Fibroblast of upper back skin (primary cell): ENCODE measurements around the gene PDE7B.

ENCODE experiments used
- DNase-seq: peaks from one replicate; pipeline ENCODE4 v3.0.0-alpha.2; 2013

The PDE7B gene

GRCh38 chr6:135993361-135993760 lies 141.9 kb downstream of the PDE7B start:
- DNase-seq, result no peak

- peak; percentile 81 for DNase-seq
Measured at GRCh38 chr6:135994857-135995544, 143.5 kb downstream of the PDE7B start.

GRCh38 chr6:135995545-135995898 lies 144.0 kb downstream of the PDE7B start:
- DNase-seq, result no peak

- no peak for DNase-seq
Measured at GRCh38 chr6:135996668-135997067, 145.2 kb downstream of the PDE7B start.

GRCh38 chr6:135999393-135999792 lies 147.9 kb downstream of the PDE7B start:
- DNase-seq, result no peak

DNA sequence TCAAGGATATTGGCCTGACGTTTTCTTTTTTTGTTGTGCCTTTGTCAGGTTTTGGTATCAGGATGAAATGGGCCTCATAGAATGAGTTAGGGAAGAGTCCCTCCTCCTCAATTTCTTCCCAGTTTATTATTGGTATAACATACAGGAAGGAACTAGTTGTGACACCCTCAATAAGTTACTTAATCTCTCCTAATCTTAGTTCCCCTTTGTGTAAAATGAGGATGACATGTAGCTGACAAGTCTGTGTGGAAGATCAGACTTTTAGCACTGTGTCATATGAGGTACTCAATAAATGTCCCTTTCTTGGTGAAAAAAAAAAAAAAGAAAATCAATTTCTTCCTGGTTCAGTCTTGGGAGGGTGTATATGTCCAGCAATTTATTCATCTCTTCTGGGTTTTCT lies 155.8 kb downstream of the PDE7B start:
- no peak for DNase-seq

GRCh38 chr6:136011475-136011874 lies 160.0 kb downstream of the PDE7B start:
- peak; percentile 76 for DNase-seq

- DNase-seq, result peak; percentile 95
Measured at GRCh38 chr6:136012198-136012887, 160.8 kb downstream of the PDE7B start.

DNA sequence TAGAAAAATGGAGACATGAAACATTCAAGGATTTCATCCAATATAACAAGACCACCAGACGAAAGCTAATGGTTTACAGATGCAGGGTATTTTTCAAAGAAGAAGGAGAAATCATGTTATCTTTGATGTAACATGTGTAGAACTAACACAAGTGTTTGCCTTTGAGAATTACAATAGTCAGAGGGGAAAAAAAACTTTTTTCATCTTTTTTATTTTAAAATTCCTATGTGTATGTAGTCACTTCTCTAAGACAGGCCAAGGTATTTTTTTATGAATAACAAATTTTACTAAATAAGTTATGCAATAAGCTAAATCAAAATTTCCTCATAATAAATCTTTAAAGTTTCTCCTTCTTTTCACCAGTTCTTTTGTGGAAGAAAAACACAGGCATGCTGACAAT lies 161.4 kb downstream of the PDE7B start:
- DNase-seq, result peak; percentile 63

DNA sequence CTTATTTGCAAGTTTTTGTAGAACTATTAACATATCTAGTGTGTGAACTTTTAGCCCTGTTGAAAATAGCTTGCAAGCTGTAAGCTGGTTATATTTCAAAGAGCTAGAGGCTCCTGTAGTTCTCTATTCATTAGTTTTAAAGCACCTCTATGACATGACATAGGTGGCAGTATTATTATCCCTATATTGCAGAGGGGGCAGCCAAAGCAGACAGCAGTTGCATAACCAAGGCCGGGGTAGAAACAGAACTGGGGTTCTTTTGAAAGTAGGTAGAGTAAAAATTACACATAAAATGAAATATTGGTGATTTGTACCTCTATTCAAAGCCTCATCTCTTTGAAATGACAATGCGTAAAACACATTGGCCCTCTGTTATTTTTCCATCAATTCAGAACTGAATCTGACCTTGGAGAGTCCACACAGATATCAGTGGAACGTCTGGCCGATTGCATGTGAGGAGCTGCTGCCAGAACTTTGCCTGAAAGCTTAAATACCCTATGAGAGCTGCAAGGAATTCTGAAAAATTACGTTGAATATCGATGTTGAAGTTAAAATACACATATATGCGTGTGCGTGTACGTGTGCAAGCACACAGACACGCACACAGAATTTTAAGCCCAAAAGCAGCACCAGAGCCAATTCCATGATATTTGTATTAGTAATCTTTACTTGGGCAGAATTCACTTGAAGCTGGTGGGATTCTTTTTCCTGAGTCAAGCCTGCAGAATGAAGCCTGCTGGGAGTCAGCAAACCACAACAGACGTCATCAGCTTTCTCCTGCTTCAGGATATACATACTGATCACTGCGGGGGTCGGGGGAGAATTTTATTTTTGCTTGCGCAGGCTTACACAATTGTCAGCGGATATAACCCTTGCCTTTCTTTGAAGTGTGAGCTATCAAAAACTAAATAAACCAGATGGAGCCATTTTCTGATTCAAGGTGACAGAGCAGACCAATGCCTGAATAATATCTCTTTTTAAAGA lies 163.2 kb downstream of the PDE7B start:
- peak; percentile 100 for DNase-seq

DNA sequence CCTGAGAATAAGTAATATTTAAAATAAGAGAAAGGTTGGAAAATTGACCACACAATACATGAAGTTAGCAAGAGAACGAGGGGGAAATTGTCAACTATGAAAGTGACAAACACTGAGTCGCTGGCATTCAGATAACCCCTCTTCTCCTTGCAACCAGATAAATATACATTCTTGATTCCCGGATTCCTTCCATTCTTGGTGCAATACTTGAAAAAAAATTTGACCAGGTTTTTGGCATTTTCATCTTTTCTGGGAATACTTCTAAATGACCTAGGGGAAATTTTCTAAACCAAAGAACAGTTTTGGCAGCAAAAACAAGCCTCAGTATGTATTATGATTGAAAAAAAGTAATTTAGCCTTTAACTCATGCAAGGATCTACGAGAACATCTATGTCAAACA lies 164.0 kb downstream of the PDE7B start:
- peak; percentile 87 for DNase-seq

DNA sequence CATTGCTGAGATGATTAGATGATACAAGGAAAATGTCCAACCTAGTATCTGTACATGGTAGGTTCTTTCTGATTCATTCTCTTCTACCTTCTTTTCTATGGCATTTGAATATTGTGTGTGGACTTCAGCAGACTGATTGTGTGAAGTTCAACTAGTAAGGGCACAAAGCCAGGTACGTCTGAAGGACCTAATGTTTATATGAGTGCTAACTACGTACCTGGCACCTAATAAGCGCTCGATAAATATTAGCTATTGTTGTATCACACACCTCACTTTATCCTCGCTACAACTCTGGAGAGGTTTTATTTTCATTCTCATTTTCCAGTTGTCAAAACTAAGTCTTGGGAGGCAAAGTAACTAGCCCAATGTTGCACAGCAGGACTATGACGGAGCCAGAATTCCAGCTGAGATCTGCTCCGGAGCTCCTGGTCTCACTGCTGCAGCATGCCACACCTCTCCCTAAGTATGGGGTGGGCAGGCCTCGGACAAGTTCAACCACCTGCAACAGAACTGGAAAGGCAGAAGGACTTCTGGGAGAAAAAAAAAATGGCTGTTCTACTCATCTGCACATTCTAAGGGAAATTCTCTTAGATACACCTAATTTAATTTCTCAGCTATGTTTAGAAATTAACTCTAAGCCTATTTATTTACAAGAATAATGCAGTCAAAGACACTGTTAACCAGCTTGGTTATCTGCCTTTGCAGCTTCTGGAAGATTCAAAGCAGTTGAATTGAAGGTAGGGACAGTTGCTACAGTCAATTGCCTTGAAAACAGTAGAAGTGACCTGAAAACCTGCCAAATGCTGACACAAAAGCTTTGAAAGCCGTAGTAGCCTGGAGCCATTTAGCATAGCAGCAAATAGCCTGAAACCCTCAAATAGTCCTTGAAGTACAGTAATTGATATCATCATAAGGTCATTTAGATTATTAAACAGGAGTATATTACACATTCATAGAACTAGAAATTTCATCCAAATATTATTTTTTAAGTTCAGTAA lies 165.0 kb downstream of the PDE7B start:
- DNase-seq, result no peak

DNA sequence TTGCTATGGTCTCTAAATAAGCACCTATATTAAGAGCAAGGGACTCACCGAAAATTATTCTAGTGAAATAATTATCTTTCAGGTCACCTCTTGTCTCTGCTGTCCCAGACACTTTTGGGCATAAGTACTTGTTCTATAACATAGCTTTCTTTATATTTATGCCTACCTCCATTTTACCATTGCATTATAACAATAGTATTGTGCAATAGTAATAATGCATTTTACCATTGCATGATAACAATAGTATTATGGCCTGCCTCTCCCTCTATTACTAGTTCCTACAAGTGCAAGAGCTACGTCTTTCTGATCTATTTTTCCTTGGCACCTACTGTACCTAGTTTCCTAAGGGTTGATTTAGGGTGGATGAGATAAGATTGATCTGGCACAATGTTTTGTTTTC lies 169.2 kb downstream of the PDE7B start:
- no peak for DNase-seq

DNA sequence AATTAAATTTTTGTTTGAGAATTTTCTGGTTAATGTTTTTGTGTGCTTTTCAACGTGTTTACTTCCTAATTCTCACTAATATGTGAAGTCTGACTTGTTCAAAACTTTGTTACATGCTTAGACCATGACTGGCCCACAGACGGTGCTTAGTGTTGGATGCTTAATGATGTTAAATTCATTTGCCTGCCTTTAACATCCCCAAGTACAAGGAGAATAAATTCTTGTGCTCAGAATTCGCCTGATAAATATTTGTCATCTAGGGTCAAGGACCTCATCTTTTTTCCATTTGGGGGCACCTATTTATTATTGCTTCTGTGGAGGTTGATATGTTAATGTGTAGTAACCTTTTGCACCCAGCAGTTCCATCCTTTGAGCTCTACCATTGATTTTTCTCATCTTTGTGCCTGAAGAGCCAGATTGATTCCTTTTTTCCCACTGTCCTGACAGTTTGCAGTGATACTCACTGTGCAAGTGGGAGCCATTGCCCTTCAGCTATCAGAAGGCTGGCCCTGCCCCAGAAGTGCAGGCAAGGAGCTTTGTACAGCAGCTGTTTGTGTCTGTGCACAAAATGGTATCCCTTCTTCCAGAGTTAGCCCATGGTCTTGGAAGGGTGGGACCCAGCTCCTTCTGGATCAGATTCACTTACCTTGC lies 170.8 kb downstream of the PDE7B start:
- DNase-seq, result no peak

- no peak for DNase-seq
Measured at GRCh38 chr6:136024711-136025110, 173.2 kb downstream of the PDE7B start.

DNA sequence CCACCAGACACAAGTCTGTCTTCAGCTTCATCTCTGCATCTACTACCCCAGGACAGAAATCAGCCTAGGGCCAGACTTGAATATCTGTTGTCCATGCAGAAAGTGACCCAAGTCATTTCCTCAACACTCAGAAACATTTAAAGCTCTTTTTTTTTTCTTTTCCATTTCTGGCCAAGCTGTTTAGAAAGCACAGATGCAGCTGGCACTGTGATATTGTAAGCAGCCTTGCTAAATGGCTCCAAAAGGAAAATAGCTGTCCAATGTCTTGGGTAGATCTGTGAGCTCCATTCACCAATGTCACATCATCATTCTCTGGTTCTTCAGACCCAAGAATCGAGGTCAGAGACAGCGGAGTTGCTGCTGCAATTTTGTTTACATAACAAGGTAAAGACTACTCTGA lies 174.2 kb downstream of the PDE7B start:
- DNase-seq, result no peak

DNA sequence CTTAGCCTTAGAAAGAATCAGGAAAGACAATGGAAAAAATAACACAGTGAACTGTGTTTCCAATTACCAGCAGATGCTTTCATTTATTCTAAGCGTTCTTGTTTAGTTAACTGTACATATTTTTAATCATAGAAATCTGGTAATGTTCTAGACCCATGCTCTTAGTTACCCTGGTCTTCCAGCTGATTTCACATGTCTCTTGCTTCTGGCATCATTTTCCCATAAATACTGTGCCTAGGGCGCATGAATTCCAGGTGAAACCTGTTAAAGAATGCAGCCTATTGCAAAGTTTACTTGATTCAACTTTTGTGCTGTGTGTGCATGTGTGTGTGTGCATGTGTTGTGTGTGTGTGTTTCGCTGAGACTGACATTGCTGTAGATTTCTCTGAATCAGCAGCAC lies 178.6 kb downstream of the PDE7B start:
- peak; percentile 68 for DNase-seq

DNA sequence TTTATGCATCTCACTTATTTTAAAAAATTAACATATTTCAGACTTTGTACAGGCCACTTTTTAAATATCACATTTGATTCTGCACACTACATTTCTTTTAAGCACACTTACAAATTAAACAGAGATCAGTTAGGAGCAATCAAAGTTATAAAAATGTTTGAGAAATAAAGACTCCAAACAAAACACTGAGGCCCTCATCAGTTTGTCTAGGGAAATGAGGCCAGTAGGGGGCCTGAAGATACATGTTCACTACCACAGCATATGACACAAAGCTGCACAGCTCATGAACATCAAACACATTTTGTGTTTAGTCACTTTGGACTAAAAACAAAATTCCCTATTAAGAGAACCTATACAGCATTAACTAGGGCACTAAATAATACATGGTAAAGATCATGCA lies 180.5 kb downstream of the PDE7B start:
- DNase-seq, result peak; percentile 67

GRCh38 chr6:136033416-136033815 lies 181.9 kb downstream of the PDE7B start:
- no peak for DNase-seq

GRCh38 chr6:136034422-136034821 lies 182.9 kb downstream of the PDE7B start:
- DNase-seq, result no peak

- peak; percentile 69 for DNase-seq
Measured at GRCh38 chr6:136035378-136036070, 184.0 kb downstream of the PDE7B start.
